Body of pancreas (tissue), 4 donors: Measurements from ENCODE around the gene KCNK2. TPM values are rescaled to one million over a fixed set of nuclear protein-coding genes. Genes with fewer than 3 reads are reported as not detected.

Experiments used
- ATAC-seq: fragments of 150-250 bp; one replicate; pipeline ENCODE4 v1.9.1; 2016
- DNase-seq, 4 donors: peaks; one replicate each; pipeline ENCODE4 v3.0.0-alpha.2; 2019
- H3K27ac ChIP-seq, 4 donors: fragments of 200-600 bp; sonication (generic); 1 replicate in 3 of 4; 2 replicates in 1 of 4; pipeline versions ENCODE4 v1.5.1 to v1.6.1; 2016 to 2019; ENCODE audit warnings: mild to moderate bottlenecking in 1 of 4, mixed read lengths in 1 of 4, moderate library complexity in 1 of 4
- H3K27me3 ChIP-seq, 2 donors: fragments of 200-600 bp; sonication (generic); one replicate each; pipeline ENCODE4 v1.6.0; 2016; ENCODE audit warnings: mild to moderate bottlenecking in 1 of 2
- H3K36me3 ChIP-seq, 2 donors: fragments of 200-600 bp; sonication (generic); replicated peaks in 1 of 2; 2 replicates each; pipeline ENCODE4 v1.5.1; 2016; ENCODE audit warnings: low read depth in 2 of 2; ENCODE audit not compliant: insufficient read depth in 1 of 2
- H3K4me1 ChIP-seq: fragments of 200-600 bp; sonication (generic); one replicate; pipeline ENCODE4 v1.6.0; 2016
- H3K4me3 ChIP-seq, 2 donors: fragments of 200-600 bp; sonication (generic); 1 replicate in 1 of 2; 2 replicates in 1 of 2; pipeline ENCODE4 v1.5.1; 2016 to 2019
- H3K9me3 ChIP-seq, 3 donors: fragments of 200-600 bp; sonication (generic); 1 replicate in 2 of 3; 2 replicates in 1 of 3; pipeline ENCODE4 v1.5.1; 2016
- CTCF ChIP-seq, 7 experiments: fragments of 450-650 bp in 4 of 7; fragments of 200-600 bp in 3 of 7; sonication (generic) in 3 of 7; IDR thresholded peaks; one replicate each; pipeline ENCODE4 v1.5.1; 2016 to 2019; ENCODE audit warnings: antibody characterized with exemption in 7 of 7
- POLR2A ChIP-seq, 3 donors: fragments of 450-650 bp; IDR thresholded peaks; one replicate each; pipeline ENCODE4 v1.6.1; 2016; ENCODE audit warnings: antibody characterized with exemption in 3 of 3, mild to moderate bottlenecking in 2 of 3
- WGBS, 2 donors: methylation state at CpG; one replicate each; pipeline ENCODE4 v1.1.5; 2017; 5-methylcytosine and 5-hydroxymethylcytosine counted together
- intact Hi-C: fragments of 100-400 bp; cut with DNase I; formaldehyde crosslinking; loops from one replicate; pipeline ENCODE4 v1.15.1; 2023
- total RNA-seq, 2 donors: library from RNA; depleted of rRNA; stranded (reverse); fragments of >200 nt; gene quantifications; one replicate each; pipeline ENCODE4 v1.1.0, GENCODE V29; 2016

KCNK2 gene
- total RNA-seq, 2 donors from 2014 or later = 1.6 TPM; not detected in 1

DNA sequence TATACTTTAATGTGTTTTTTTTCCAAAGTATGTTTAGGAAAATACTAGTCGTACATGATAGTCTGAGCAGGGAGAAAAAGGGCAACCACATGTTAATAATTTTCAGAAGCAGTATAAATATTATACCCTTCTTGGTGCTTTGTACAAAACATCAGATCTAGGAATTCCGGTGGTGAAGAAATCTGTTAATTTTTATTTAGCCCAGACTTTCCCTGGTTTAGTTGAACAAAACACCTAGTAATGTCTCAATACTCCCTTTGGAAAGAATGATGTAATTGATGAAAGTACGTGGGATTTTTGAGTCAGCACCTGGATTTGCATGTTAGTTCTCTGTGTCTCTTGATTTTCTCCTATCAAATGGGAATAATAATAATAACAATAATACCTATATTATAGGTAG lies 38.4 kb upstream of the KCNK2 start:
- no peak for ATAC-seq
- Histone ChIP-seq H3K27me3 (no peaks in the 10 kb centered on the region), H3K27ac (no peak overlapping the region), H3K36me3 (no peaks in the 10 kb centered on the region), H3K4me1 (no peaks in the 10 kb centered on the region), H3K4me3 (no peak overlapping the region), H3K9me3 (no peaks in the 10 kb centered on the region)
- no peak for DNase-seq
- WGBS, 2 donors = 45 to 46% methylated on average over 3 of the region's 3 CpGs
- intact Hi-C loops = no loop called here
- no peak for TF ChIP-seq POLR2A (IDR thresholded peaks at IDR 0.05)
- TF ChIP-seq CTCF (IDR thresholded peaks at IDR 0.05) = no peak

DNA sequence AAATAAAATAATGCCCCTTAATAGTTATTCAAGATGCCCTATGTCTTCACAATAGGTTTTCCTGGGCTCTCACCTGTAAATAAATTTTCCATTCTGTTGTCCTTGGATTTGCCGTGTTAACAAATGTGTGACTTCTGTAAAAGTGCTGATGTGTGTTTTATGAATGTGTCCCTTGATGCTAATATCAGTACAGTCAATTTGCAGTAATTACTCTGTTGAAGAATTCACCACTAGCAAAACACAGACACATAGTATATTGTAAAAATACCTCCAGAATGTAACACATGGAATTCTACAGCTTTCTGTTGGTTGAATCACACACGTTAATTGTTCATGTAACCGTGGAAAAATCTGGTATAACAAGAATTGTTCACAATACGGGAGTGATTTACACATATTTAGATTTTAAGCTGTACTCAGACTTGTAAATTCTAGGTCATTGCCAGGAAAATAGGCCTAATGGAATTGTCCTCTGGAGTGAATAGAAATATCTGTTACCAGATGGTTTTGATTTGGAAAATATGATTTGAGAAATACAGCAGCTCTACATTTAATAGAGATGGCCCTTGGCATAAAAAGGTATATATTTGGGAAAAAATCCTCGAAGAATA lies 36.7 kb upstream of the KCNK2 start:
- WGBS, 2 donors = 59 to 64% methylated on average over 5 of the region's 5 CpGs

DNA sequence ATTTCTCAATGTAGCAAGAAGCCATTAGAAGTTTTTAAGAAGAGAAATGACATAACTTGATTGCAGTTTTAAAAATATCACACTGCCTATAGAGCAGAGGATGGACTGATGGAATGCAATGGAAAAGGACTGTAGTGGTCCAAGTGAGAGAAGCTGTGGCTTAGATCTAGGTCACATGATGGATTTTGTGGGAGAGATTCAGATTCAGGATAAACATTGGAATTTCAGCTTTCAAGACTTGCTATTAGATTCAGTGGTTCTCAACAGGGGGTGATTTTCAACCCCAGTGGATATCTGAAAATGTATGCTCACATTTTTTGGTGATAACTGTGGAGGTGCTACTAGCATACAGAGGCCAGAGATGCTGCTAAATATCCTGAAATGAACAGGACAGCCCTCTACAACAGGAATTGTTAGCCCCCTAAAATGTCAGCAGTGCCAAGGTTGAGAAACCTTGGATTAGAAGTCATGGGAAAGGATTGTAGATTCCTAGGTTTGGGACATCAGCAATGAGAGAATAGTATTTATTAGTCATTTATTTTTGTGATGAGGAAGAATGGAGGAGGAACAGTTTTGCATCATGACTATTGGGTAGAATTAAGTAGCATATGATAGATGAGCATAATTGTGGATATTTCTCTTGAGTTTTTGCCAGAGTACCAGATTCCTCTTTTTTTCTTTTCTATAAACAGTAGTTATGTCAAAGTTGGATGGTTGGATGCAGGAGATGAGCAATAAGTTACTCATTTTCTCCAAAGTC lies 30.1 kb upstream of the KCNK2 start:
- ATAC-seq (no peak), DNase-seq (no peak)
- Histone ChIP-seq H3K27ac (no peak overlapping the region), H3K27me3 (no peaks in the 10 kb centered on the region), H3K36me3 (no peaks in the 10 kb centered on the region), H3K4me3 (no peak overlapping the region), H3K9me3 (no peaks in the 10 kb centered on the region), H3K4me1 (no peaks in the 10 kb centered on the region)
- TF ChIP-seq POLR2A (IDR thresholded peaks at IDR 0.05) (no peak), CTCF (IDR thresholded peaks at IDR 0.05) (no peak)
- intact Hi-C loops = no loop called here

More for the DNA sequence above, 36.7 kb upstream of the KCNK2 start:
- Histone ChIP-seq H3K4me1 (no peaks in the 10 kb centered on the region), H3K9me3 (no peaks in the 10 kb centered on the region), H3K27me3 (no peaks in the 10 kb centered on the region), H3K27ac (no peak overlapping the region), H3K36me3 (no peaks in the 10 kb centered on the region), H3K4me3 (no peak overlapping the region)
- intact Hi-C loops = no loop called here
- no peak for TF ChIP-seq CTCF (IDR thresholded peaks at IDR 0.05)
- no peak for TF ChIP-seq POLR2A (IDR thresholded peaks at IDR 0.05)
- DNase-seq = no peak
- ATAC-seq = no peak

DNA sequence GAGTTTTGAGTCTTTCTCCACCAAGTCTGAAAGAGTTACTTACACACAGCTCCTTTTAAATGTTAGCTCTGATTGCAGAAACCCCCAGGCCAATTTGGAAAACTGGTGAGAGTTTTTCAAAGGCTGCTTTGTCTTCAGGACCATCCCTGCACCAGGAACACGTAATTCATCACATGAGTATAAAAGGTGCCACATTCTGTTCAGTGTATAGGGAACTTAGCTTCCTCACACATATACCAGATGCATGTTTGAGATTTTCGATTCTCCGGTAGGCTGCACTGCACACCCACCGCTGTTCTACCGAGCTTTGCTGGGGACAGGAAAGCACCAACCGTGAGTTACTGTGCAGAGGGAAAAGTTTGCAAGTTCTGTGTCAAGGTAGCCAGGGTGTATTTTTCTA lies 28.3 kb upstream of the KCNK2 start:
- DNase-seq (no peak), ATAC-seq (no peak)
- Histone ChIP-seq H3K27me3 (no peaks in the 10 kb centered on the region), H3K27ac (no peak overlapping the region), H3K4me1 (no peaks in the 10 kb centered on the region), H3K9me3 (no peaks in the 10 kb centered on the region), H3K36me3 (no peaks in the 10 kb centered on the region), H3K4me3 (no peak overlapping the region)
- 54 to 59% methylated on average over 6 of the region's 6 CpGs for WGBS, 2 donors
- intact Hi-C loops = no loop called here
- TF ChIP-seq POLR2A (IDR thresholded peaks at IDR 0.05) = no peak
- no peak for TF ChIP-seq CTCF (IDR thresholded peaks at IDR 0.05)
